PC-3 (cell line): Measurements from ENCODE around the gene PLCD1. TPM values are rescaled to one million over a fixed set of nuclear protein-coding genes. Genes with fewer than 3 reads are reported as not detected.
A peak's percentile ranks its signal among the peaks of the same experiment; 100 is the strongest.

Source experiments
- ATAC-seq: fragments of 200-7000 bp; cut with Tn5 transposase; 2 replicates; pipeline ENCODE4 v1.9.1; 2020; ENCODE audit warnings: mild to moderate bottlenecking, moderate library complexity
- BruUV-seq: library from RNA; stranded (reverse); fragments of 400-500 nt; replicated peaks from 2 replicates; lab custom pipeline; 2021; lab: Mats Ljungman, UMichigan
- CTCF ChIA-PET: fragments of 300-600 bp; sonication (Branson Sonifier 250); formaldehyde crosslinking; loops from one replicate; lab custom pipeline; 2022; ENCODE audit warnings: antibody characterized with exemption; lab: Charles Lee
- POLR2A ChIA-PET: fragments of 300-600 bp; sonication (Branson Sonifier 250); formaldehyde crosslinking; loops from one replicate; lab custom pipeline; 2022; ENCODE audit warnings: antibody characterized with exemption; ENCODE audit not compliant: unreplicated experiment; lab: Charles Lee
- DNase-seq: peaks from one replicate; pipeline ENCODE4 v3.0.0-alpha.2; 2015
- H2AFZ ChIP-seq: fragments of 300-600 bp; sonication (generic); 2 replicates; pipeline ENCODE4 v1.6.0; 2016; ENCODE audit warnings: antibody characterized with exemption, low read length
- H3F3A ChIP-seq: fragments of 300-600 bp; sonication (generic); one replicate; pipeline ENCODE4 v1.6.0; 2017; ENCODE audit warnings: antibody characterized with exemption, low read length, control low read depth, mild to moderate bottlenecking; ENCODE audit not compliant: unreplicated experiment
- H3K27ac ChIP-seq: fragments of 300-600 bp; sonication (generic); 2 replicates; pipeline ENCODE4 v1.5.1; 2016; ENCODE audit warnings: mild to moderate bottlenecking, low read length
- H3K27me3 ChIP-seq: fragments of 300-600 bp; sonication (generic); 2 replicates; pipeline ENCODE4 v1.6.1; 2016; ENCODE audit warnings: low read length, mixed read lengths
- H3K36me3 ChIP-seq: fragments of 300-600 bp; sonication (generic); 2 replicates; pipeline ENCODE4 v1.6.1; 2016; ENCODE audit warnings: low read depth, mixed run types, low read length, mixed read lengths
- H3K4me1 ChIP-seq: fragments of 300-600 bp; sonication (generic); 2 replicates; pipeline ENCODE4 v1.5.1; 2016; ENCODE audit warnings: low read length; ENCODE audit not compliant: insufficient read depth
- H3K4me2 ChIP-seq: fragments of 300-600 bp; sonication (generic); 2 replicates; pipeline ENCODE4 v1.6.0; 2016; ENCODE audit warnings: low read length
- H3K4me3 ChIP-seq: fragments of 300-600 bp; sonication (generic); 2 replicates; pipeline ENCODE4 v1.5.1; 2016; ENCODE audit warnings: mild to moderate bottlenecking, low read length, mixed read lengths
- H3K79me2 ChIP-seq: fragments of 300-600 bp; sonication (generic); 2 replicates; pipeline ENCODE4 v1.6.1; 2017; ENCODE audit warnings: low read length, mixed read lengths
- H3K9ac ChIP-seq: fragments of 300-600 bp; sonication (generic); 2 replicates; pipeline ENCODE4 v1.6.0; 2016; ENCODE audit warnings: mild to moderate bottlenecking, low read length
- H3K9me2 ChIP-seq: fragments of 300-600 bp; sonication (generic); replicated peaks from 2 replicates; pipeline ENCODE4 v1.6.1; 2016; ENCODE audit warnings: mixed run types, low read length, mixed read lengths
- H3K9me3 ChIP-seq: fragments of 300-600 bp; sonication (generic); 2 replicates; pipeline ENCODE4 v1.6.1; 2016; ENCODE audit warnings: low read length, mixed read lengths
- H4K20me1 ChIP-seq: fragments of 300-600 bp; sonication (generic); 2 replicates; pipeline ENCODE4 v1.6.1; 2016; ENCODE audit warnings: low read length, mixed read lengths
- CTCF ChIP-seq: fragments of 300-600 bp; sonication (generic); conservative IDR thresholded peaks from 2 replicates; pipeline ENCODE4 v1.5.1; 2017; ENCODE audit warnings: antibody characterized with exemption, low read depth, mild to moderate bottlenecking, low read length
- EZH2 ChIP-seq: fragments of 300-600 bp; sonication (generic); IDR thresholded peaks from one replicate; pipeline ENCODE4 v1.6.1; 2017; ENCODE audit warnings: antibody characterized with exemption, mild to moderate bottlenecking, low read length; ENCODE audit not compliant: unreplicated experiment
- EZH2phosphoT487 ChIP-seq: fragments of 300-600 bp; sonication (generic); IDR thresholded peaks from 2 replicates; pipeline ENCODE4 v1.6.1; 2018; ENCODE audit warnings: mild to moderate bottlenecking, antibody characterized with exemption, low read length, borderline replicate concordance
- intact Hi-C: fragments of 100-400 bp; cut with micrococcal nuclease; formaldehyde crosslinking; loops from 2 replicates; pipeline ENCODE4 v1.9.0; 2023
- total RNA-seq: library from RNA; depleted of rRNA; stranded (reverse); fragments of >200 nt; gene quantifications from 2 replicates; pipeline ENCODE4 v1.2.3, GENCODE V29; 2014

Gene PLCD1
- total RNA-seq, 1 experiment from 2014 or later = 18.5 TPM

- Histone ChIP-seq H3K9ac (no peak overlapping the region), H3K27ac (no peak overlapping the region), H3K27me3 (no peaks in the 10 kb centered on the region), H3K9me2 (no peaks in the 10 kb centered on the region), H3K4me3 (no peak overlapping the region), H3K9me3 (no peaks in the 10 kb centered on the region), H3K36me3 (no peaks in the 10 kb centered on the region), H3K4me2 (no peak overlapping the region), H2AFZ (no peak overlapping the region), H4K20me1 (no peaks in the 10 kb centered on the region), H3F3A (no peaks in the 10 kb centered on the region), H3K79me2 (no peaks in the 10 kb centered on the region), H3K4me1 (peaks cover 44% of the 10 kb centered on the region)
- TF ChIP-seq EZH2phosphoT487 = no peak
- TF ChIP-seq EZH2 = no peak
- TF ChIP-seq CTCF = no peak
- no TSS peak for BruUV-seq
- ATAC-seq (no peak), DNase-seq (no peak)
- ChIA-PET CTCF (no interaction called here), POLR2A (no interaction called here)
- intact Hi-C loops = no loop called here
Measured at GRCh38 chr3:38026856-38027255, 2.6 kb downstream of the PLCD1 start.

- no peak overlapping the region for H2AFZ ChIP-seq
- no peaks in the 10 kb centered on the region for H3K9me2 ChIP-seq
- no peak overlapping the region for H3K9ac ChIP-seq
- intact Hi-C loops = no loop called here
- ATAC-seq (no peak), DNase-seq (no peak)
- no peaks in the 10 kb centered on the region for H3K9me3 ChIP-seq
- H3K27ac ChIP-seq = no peak overlapping the region
- H3K36me3 ChIP-seq = no peaks in the 10 kb centered on the region
- H3F3A ChIP-seq = no peaks in the 10 kb centered on the region
- H3K4me3 ChIP-seq = peak overlapping the region; percentile 80
- H3K4me1 ChIP-seq = peaks cover 24% of the 10 kb centered on the region
- ChIA-PET CTCF (interaction anchor here (1.0 kb wide), 1 partner anchor 18 kb away, joined by 3 read pairs; no protein-coding TSS in a partner anchor), POLR2A (no interaction called here)
- peak overlapping the region; percentile 87 for H3K4me2 ChIP-seq
- no TSS peak for BruUV-seq
- TF ChIP-seq CTCF (no peak), EZH2 (no peak), EZH2phosphoT487 (no peak)
- no peaks in the 10 kb centered on the region for H4K20me1 ChIP-seq
- no peaks in the 10 kb centered on the region for H3K27me3 ChIP-seq
- H3K79me2 ChIP-seq = no peaks in the 10 kb centered on the region
Measured at GRCh38 chr3:38022896-38023709, 6.3 kb downstream of the PLCD1 start.

GRCh38 chr3:38022301-38022700 lies 7.1 kb downstream of the PLCD1 start:
- CTCF ChIA-PET = interaction anchor here (1.0 kb wide), 1 partner anchor 17 kb away, joined by 3 read pairs; no protein-coding TSS in a partner anchor
- Histone ChIP-seq H3K27ac (no peak overlapping the region), H4K20me1 (no peaks in the 10 kb centered on the region), H2AFZ (no peak overlapping the region), H3K36me3 (no peaks in the 10 kb centered on the region), H3K9me2 (no peaks in the 10 kb centered on the region), H3K4me2 (no peak overlapping the region), H3K4me3 (no peak overlapping the region), H3K9ac (no peak overlapping the region), H3K79me2 (no peaks in the 10 kb centered on the region), H3K9me3 (no peaks in the 10 kb centered on the region), H3K27me3 (no peaks in the 10 kb centered on the region), H3F3A (no peaks in the 10 kb centered on the region), H3K4me1 (peaks cover 24% of the 10 kb centered on the region)
- ATAC-seq = no peak
- no TSS peak for BruUV-seq
- TF ChIP-seq CTCF (no peak), EZH2phosphoT487 (no peak), EZH2 (no peak)
- DNase-seq = no peak
- POLR2A ChIA-PET = no interaction called here
- intact Hi-C loops = no loop called here
